Measurements from ENCODE around the gene SPACDR.

Gene SPACDR

DNA sequence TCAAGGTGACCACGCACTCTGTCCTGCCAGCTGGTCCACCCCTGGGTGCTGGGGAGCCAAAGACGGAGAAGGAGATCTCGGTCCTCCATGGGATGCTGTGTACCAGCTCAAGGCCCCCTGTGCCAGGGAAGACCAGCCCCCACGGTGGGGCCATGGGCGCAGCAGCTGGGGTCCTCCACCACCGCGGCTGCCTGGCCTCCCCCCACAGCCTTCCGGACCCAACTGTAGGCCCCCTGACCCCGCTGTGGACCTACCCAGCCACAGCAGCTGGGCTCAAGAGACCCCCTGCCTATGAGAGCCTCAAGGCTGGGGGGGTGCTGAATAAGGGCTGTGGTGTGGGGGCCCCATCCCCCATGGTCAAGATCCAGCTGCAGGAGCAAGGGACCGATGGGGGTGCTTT, 25.1 kb upstream of the SPACDR start:
- H3K4me3 Mint-ChIP-seq: no peak overlapping the region
- H3K27ac Mint-ChIP-seq: no peak overlapping the region
- no peaks in the 10 kb centered on the region for H3K27me3 Mint-ChIP-seq
- peaks cover 18% of the 10 kb centered on the region for H3K4me1 Mint-ChIP-seq
- no peaks in the 10 kb centered on the region for H3K36me3 Mint-ChIP-seq
- no peaks in the 10 kb centered on the region for H3K9me3 Mint-ChIP-seq

DNA sequence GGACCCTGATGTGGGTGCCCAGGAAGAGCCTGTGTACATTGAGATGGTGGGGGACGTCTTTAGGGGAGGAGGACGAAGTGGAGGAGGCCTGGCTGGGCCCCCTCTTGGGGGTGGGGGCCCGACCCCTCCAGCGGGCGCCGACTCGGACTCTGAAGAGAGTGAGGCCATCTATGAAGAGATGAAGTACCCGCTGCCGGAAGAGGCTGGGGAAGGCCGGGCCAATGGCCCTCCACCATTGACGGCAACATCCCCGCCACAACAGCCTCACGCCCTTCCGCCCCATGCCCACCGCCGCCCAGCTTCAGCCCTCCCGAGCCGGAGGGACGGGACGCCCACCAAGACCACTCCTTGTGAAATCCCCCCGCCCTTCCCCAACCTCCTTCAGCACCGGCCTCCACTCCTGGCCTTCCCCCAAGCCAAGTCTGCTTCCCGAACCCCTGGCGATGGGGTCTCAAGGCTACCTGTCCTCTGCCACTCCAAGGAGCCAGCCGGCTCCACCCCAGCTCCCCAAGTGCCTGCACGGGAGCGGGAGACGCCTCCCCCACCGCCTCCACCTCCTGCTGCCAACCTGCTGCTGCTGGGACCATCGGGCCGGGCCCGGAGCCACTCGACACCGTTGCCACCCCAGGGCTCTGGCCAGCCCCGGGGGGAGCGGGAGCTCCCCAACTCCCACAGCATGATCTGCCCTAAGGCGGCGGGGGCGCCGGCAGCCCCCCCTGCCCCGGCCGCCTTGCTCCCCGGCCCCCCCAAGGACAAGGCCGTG, 24.5 kb upstream of the SPACDR start:
- Mint-ChIP-seq H3K4me1 (peaks cover 15% of the 10 kb centered on the region), H3K27me3 (no peaks in the 10 kb centered on the region), H3K27ac (no peak overlapping the region), H3K4me3 (no peak overlapping the region), H3K9me3 (no peaks in the 10 kb centered on the region), H3K36me3 (no peaks in the 10 kb centered on the region)

DNA sequence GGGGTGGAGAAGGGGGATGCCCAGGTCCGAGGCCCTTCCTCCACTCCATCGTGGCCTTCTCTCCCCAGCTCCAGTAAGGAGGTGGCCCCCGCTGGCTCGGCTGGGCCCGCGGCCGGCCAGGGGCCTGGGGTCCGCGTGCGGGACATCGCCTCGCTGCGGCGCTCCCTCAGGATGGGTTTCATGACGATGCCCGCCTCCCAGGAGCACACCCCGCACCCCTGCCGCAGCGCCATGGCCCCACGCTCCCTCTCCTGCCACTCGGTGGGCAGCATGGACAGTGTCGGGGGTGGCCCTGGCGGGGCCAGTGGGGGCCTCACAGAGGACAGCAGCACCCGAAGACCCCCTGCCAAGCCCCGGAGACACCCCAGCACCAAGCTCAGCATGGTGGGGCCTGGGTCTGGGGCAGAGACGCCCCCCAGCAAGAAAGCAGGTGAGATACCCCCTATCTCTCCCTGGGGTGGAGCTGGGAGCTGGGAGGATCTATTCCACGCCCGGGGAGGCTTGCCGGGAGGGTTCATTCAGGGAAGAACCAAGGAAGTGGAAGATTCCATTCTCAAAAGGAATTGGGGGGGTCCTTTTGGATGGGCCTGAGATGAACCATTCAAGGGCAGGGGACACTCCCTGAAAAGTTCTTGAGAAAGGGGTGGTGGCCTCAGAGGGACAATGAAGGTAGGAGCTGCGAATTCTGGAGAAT, 22.8 kb upstream of the SPACDR start:
- H3K27me3 Mint-ChIP-seq: no peaks in the 10 kb centered on the region
- no peak overlapping the region for H3K27ac Mint-ChIP-seq
- no peaks in the 10 kb centered on the region for H3K36me3 Mint-ChIP-seq
- H3K4me3 Mint-ChIP-seq: no peak overlapping the region
- H3K9me3 Mint-ChIP-seq: no peaks in the 10 kb centered on the region
- peaks cover 10% of the 10 kb centered on the region for H3K4me1 Mint-ChIP-seq

DNA sequence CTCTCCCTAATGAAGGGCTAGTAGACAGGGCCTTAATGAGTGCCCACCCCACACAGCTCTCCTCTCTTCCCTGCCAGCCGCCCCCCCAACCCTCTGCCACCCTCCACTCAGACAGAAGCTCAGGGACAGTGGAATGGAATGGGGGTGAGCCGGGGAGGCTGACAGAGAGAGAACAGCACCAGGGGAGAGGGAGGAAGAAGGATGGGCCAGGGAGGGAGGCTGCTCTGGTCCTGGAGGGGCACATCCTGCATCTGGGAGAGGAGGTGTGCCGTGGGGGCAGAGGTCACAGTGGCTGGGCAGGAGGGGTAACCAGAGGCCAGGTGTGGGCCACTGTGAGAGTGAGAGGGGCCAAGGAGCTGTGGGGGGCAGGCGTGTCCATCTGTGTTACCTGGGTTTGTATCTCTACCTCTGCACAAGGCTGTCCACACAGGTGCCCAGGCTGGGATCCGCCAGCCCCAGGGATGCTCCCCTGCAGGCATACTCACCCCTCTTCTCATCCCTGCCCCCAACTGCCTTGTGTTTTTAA, 22.1 kb upstream of the SPACDR start:
- no peaks in the 10 kb centered on the region for H3K9me3 Mint-ChIP-seq
- H3K27ac Mint-ChIP-seq: no peak overlapping the region
- H3K4me1 Mint-ChIP-seq: peaks cover 10% of the 10 kb centered on the region
- H3K36me3 Mint-ChIP-seq: no peaks in the 10 kb centered on the region
- no peak overlapping the region for H3K4me3 Mint-ChIP-seq
- H3K27me3 Mint-ChIP-seq: no peaks in the 10 kb centered on the region

DNA sequence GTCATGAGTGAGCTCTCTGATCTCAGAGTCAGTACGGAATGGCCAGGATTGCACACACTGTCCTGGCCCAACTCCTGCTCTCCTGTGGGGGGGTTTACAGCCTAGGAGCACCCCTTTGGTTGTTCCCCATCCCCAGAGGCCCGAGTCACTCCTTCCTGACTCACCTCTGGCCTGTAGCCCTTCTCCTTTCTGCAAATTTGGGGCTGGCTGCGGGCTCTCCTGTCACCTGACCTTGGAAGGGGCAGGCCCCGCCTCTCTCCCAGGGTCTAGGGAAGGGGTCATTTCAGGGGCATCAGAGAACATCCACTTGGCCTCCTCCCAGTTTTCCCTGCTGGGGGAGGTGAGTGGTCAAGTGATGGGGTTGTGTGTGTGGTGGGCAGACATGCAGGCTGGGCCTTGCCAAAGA, 21.4 kb upstream of the SPACDR start:
- Mint-ChIP-seq H3K4me1 (peaks cover 10% of the 10 kb centered on the region), H3K36me3 (no peaks in the 10 kb centered on the region), H3K27ac (no peak overlapping the region), H3K9me3 (no peaks in the 10 kb centered on the region), H3K4me3 (peak overlapping the region; percentile 36), H3K27me3 (no peaks in the 10 kb centered on the region)

DNA sequence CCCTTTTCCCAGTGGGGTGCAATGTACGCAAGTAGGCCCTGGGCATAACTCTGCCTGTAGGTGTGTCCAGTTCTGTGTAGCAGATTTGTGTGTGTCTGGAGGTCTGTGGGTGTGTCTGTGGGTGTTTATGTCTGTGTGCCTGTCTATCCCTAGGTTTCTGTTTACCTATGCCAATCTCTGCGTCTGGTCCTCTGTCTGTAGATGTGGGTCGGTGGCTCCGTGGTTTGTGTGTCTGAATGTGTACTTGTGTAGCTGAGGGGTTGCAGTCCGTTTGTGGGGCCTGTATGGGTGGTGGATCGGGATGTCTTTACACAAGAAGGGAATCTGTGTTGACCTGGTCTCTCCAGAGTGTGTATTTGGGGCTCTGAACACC, 20.6 kb upstream of the SPACDR start:
- Mint-ChIP-seq H3K4me1 (peaks cover 11% of the 10 kb centered on the region), H3K27ac (peak overlapping the region; percentile 3), H3K27me3 (no peaks in the 10 kb centered on the region), H3K36me3 (no peaks in the 10 kb centered on the region), H3K9me3 (no peaks in the 10 kb centered on the region), H3K4me3 (peak overlapping the region; percentile 23)

DNA sequence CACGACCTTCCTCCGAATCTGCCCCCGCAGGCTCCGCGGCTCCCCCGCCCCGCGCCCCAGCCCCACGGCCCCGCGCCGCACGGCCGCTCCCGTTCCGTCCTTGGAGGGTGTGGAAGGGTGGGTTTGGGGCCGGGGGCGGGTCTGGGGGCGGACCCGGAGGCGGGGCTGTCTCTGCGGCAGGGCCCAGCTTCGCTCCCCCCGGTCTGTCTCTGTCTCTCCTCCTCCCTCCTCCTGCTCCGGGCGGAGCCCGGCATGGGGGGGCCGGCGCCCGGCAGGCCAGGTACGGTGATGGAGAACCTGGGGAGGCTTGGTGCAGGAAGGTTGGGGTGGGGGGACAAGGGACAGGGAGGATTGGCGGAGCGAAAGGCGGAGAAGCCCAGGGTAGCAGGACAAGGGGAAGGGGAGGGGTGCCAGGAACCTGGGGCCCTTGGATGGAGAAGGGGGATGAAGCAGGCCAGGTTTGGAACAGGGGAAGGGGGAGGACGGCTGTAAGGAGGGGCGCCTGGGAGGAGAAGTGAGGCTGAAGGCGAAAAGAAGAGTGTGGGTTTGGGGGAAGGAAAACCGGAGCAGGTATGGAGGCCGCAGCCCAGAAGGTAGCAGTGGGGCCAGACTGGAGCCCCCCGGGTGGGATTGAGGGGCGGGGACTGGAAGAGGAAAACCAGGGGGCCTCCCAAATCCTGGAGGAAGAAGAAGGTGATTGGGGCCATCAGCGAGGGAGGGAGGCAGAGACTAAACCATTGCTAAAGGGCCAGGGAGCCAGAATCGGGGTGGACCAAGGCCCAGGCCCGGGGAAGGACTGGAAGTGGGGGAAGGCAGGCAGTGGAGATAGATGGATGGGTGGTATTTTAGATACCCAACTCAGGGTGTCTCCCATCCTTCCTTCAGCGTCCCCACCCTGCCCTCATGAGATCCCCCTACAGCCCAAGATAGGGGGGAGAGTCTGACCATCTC, 19.9 kb upstream of the SPACDR start, which contains the start of gene NYAP1:
Gene NYAP1, plus strand, starts transcription at position 206 of the 951 bp plus-strand sequence. CDS start 1,385 bp downstream, outside the sequence.
- peak within 1 kb of the TSS; percentile 72 for H3K27ac Mint-ChIP-seq
- no peaks in the 10 kb centered on the region for H3K9me3 Mint-ChIP-seq
- H3K36me3 Mint-ChIP-seq: no peaks in the 10 kb centered on the region
- H3K4me1 Mint-ChIP-seq: peaks cover 15% of the 10 kb centered on the region
- no peaks in the 10 kb centered on the region for H3K27me3 Mint-ChIP-seq
- H3K4me3 Mint-ChIP-seq: peak within 1 kb of the TSS; percentile 89

DNA sequence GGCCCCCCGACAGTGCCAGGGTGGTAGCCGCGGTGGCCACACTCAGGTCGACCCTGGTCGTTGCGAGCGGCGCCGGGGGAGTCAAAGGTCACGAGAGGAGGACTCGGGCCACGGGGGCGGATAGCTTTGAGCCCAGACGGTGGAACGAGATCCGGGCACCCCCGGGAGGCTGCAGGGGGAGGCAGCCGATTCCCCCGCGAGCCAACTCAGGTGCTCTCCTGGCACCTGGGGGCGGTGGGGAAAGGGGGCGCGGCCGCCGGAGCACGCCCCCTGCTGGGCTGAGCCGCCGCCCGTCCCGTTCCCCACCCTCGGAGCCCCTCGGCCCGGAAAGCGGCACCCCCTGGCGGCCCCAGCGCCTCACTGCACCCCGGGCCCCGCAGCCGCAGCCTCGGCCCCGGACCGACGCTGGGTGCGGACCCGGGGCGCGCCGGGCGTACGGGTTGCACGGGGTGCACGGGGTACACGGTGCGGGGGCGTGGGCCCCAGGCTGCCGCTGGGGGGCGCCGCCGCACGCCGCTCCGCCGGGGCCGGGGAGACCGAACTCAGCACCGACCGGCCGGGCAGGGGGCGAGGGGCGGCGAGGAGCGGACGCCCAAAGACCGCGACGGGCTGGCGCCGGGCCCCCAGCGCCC, 19.1 kb upstream of the SPACDR start:
- Mint-ChIP-seq H3K27ac (peak overlapping the region; percentile 72), H3K9me3 (no peaks in the 10 kb centered on the region), H3K36me3 (no peaks in the 10 kb centered on the region), H3K4me3 (peak overlapping the region; percentile 89), H3K4me1 (peaks cover 15% of the 10 kb centered on the region), H3K27me3 (no peaks in the 10 kb centered on the region)

DNA sequence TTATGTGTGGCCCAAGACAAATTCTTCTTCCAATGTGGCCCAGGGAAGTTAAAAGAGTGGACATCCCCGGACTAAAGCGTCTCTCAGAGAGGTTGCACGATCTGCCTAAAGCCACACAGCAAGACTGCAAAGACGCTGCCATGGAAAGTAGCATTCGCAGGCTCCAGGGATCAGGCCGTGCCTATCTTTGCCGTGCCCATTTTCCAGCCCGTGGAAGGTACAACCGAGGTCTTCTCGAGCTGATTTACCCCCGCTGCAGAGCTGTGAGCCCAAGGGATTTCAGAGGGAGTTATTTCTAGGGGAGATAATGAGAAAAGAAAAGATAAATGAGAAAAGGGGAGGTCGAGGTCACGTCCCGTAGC, 18.6 kb upstream of the SPACDR start:
- Mint-ChIP-seq H3K4me1 (peaks cover 15% of the 10 kb centered on the region), H3K4me3 (peak overlapping the region; percentile 89), H3K27me3 (no peaks in the 10 kb centered on the region), H3K27ac (peak overlapping the region; percentile 72), H3K36me3 (no peaks in the 10 kb centered on the region), H3K9me3 (no peaks in the 10 kb centered on the region)

DNA sequence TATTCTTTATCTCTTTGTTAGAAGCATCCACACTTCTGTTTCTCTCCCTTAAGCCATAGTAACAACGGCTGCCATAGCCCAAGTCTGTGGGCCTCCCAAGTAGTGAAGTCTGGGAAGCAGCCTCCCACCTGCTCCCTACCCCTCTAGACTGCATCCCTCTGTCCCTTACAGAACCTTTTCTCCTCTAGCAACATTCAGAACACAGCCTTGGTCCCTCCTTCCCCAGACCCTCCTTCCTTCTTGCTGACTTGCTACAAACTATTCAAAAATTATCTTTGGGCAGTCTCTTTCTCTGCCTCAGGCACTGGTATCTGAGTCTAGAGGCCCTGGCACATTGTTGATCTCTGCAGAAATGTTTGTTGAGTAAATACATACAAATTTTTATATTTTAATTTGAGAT, 17.4 kb upstream of the SPACDR start:
- Mint-ChIP-seq H3K4me3 (no peak overlapping the region), H3K27me3 (no peaks in the 10 kb centered on the region), H3K27ac (peak overlapping the region; percentile 79), H3K9me3 (no peaks in the 10 kb centered on the region), H3K36me3 (peaks cover 2% of the 10 kb centered on the region), H3K4me1 (peaks cover 22% of the 10 kb centered on the region)

DNA sequence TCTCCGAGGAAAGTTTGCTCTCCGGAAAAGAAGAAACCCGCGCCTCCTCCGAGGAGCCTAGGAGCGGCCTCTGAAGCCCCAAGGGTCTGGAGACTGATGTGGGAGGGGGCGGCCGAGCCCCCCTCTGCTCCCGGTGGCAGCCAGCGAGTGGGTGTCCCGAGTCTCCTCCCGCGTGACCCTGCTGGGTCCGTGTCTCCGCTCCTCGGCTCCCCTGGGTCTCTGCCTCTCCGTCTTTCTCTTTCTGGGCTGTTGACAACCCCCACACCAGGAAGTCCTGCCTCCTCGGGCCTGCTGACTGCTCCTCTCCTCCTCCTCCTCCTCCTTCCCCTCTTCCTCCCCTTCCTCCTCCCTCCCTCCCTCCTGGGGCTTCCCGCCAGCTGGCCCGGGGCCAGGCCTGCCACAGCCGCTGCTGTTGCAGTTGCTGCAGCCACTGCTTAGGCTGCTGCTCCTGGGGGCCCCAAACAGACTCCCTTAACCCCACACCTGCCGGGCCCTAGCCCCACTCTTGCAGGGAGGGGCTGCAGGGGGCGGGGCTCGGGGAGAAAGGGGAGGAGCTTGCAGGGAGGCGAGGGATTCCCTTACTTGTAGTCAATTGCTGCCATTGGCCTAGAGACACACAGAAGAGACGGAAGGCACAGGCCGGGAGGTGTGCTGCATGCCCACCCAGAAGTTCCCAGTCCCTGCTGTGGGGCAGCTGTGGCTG, 15.0 kb upstream of the SPACDR start, which contains the start of gene TSC22D4:
Gene TSC22D4, minus strand, starts transcription at position 257 of the 703 bp plus-strand sequence. CDS start 1,176 bp downstream, outside the sequence.
- Mint-ChIP-seq H3K27ac (peak within 1 kb of the TSS; percentile 90), H3K27me3 (no peaks in the 10 kb centered on the region), H3K4me3 (peak within 1 kb of the TSS; percentile 96), H3K4me1 (peaks cover 38% of the 10 kb centered on the region), H3K9me3 (no peaks in the 10 kb centered on the region), H3K36me3 (peaks cover 2% of the 10 kb centered on the region)

DNA sequence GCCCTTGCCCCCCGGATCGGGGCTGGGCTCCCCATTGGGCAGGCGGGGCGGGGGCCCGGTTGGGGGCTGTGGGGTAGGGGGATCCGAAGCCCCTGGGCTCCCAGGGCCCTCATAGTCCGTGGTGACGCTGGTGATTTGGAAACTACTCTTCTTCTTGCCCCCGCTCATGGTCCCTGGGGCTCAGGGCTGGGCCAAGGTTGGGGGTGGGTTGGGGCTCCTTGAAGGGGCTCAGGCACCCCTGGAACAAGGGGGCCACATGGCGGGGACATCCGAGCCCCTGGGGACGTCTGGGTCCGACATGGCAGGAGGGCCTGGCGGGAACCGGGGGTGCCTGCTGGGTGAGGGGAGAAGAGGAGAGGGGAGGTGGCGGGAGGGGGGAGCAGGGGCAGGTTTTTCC, 13.8 kb upstream of the SPACDR start:
- peaks cover 50% of the 10 kb centered on the region for H3K4me1 Mint-ChIP-seq
- peaks cover 2% of the 10 kb centered on the region for H3K36me3 Mint-ChIP-seq
- H3K4me3 Mint-ChIP-seq: peak overlapping the region; percentile 96
- no peaks in the 10 kb centered on the region for H3K27me3 Mint-ChIP-seq
- H3K9me3 Mint-ChIP-seq: no peaks in the 10 kb centered on the region
- peak overlapping the region; percentile 71 for H3K27ac Mint-ChIP-seq

DNA sequence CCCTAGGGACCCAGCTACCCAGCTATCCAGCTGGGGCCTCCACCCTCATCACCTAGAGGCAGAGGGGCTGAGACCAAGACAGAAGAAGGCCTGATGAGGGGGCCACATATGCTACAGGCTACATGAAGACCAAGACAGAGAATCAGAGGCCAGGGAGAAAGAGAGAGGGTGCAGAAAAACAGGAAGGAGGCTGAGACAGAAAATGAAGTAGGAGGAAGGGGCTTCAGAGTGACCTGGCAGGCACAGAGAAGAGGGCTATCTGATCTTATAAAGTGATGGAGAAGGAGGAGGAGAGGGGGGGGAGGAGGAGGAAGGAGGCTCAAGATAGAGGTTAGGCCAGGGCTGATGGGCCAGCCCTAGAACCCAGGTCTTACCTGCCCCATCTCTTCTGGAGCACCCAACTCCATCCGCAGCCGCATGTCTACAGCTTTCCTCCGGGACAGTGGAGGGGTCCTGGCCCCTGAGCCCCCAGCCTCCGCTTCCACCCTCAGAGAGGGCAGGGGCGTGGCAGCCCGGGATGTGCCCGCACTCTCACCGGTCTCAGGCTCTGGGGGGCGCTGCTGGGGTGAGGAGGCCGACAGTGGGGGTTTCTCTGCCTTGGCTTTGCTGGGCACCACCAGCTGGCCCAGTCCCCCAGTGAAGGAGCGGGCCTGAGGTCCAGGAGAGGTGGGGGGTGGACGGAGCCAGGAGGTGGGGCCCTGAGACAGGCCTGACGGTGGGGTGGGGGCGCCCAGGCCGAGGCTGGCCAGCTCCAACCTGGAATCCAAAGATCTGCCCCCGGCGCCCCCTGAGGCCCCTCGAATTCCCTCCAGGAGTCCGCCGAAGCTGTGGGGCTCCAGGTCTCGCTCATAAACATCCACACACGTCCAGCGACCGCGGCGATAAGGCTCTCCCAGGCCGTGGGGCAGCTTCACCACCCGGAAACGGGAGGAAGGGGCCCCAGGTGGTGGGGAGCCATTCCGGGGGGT, 13.1 kb upstream of the SPACDR start:
- Mint-ChIP-seq H3K4me3 (peak overlapping the region; percentile 96), H3K9me3 (no peaks in the 10 kb centered on the region), H3K4me1 (peaks cover 46% of the 10 kb centered on the region), H3K27ac (peak overlapping the region; percentile 84), H3K36me3 (peaks cover 2% of the 10 kb centered on the region), H3K27me3 (no peaks in the 10 kb centered on the region)
